Activated gamma-delta T cell treated with anti-CD3 and anti-CD28 coated beads, Interleukin-2, amount 50 U/mL, for 16 hours (primary cell): ENCODE results near the gene AHSG.
"Not testable (repeated sequence)": the region's sequence is repeated elsewhere in the genome, so short reads cannot be mapped to it uniquely, and the experiment has no call there.

ENCODE experiments used
- DNase-seq: peaks from one replicate; pipeline ENCODE4 v3.0.0-alpha.2; 2020; ENCODE audit warnings: low read depth

The AHSG gene, protein sequence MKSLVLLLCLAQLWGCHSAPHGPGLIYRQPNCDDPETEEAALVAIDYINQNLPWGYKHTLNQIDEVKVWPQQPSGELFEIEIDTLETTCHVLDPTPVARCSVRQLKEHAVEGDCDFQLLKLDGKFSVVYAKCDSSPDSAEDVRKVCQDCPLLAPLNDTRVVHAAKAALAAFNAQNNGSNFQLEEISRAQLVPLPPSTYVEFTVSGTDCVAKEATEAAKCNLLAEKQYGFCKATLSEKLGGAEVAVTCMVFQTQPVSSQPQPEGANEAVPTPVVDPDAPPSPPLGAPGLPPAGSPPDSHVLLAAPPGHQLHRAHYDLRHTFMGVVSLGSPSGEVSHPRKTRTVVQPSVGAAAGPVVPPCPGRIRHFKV

GRCh38 chr3:186612721-186613636 lies at the start of gene AHSG:
Gene AHSG, plus strand, starts transcription at chr3:186613060. Its CDS starts 82 bp downstream, at chr3:186613142.
- DNase-seq: no peak

GRCh38 chr3:186564586-186564985 lies 48.3 kb upstream of the AHSG start:
- DNase-seq: no peak

GRCh38 chr3:186566772-186567071 lies 46.1 kb upstream of the AHSG start:
- no peak for DNase-seq

DNA sequence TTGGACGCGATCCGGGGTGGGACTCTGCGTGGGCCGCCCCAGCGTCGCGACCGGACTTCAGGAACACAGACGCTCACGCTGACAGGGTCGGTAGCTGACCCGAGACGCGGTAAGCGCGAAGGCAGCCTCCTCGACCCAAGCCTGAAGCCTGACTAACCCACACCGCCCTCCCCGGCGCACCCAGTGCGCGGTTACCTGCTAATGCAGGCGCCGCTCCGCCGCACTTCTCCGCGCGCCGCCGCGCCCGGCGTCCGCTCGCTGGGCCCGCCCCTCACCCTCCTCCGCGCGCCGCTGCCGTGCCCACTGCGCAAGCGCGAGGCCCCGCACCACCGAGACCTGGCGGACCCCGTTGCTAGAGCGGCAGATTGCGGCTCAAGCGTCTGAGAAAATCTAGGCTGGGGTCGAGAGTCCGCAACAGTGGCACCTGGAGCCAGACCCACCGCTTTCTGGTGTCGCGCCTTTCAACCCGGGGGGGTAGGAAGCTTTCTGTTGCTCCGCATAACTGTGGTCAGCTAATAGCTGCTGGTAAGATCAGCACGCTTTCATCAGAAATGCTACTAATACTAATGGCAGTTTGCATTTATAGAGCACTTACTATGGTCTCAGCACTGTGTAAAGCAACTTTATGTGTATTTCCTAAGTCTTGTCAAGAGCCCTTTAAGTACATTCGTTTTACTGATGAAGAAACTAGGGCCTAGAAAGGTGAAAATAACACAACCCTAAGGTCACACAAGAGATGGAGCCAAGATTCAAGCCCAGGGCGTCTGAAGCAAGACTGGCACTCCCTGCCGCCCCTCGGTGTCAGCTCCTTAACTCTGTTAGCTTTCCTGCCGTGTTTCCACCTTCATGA lies 45.6 kb upstream of the AHSG start, which contains the start of gene TBCCD1:
Gene TBCCD1, minus strand, starts transcription at position 268 of the 850 bp plus-strand sequence. CDS start 3,010 bp downstream, outside the sequence.
- DNase-seq: peak; percentile 91

- not testable (repeated sequence) for DNase-seq
Measured at GRCh38 chr3:186569361-186569760, 43.5 kb upstream of the AHSG start.

DNA sequence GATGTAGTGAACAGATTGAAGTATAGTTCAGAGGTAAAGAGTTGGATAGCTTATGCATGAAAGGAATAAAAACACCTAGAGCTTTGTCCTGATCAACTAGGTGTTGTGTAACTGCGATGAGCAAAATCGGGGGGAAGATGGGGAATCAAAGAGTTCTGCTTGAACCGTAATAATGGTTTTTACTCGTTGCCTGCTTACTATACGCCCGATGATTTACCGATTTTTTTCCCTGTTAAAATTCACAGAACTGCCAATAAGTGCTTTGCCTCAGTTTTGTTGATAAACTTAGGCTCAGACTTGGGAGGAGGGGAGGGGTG lies 43.1 kb upstream of the AHSG start:
- no peak for DNase-seq

GRCh38 chr3:186570096-186570940 lies 42.5 kb upstream of the AHSG start, which contains the start of gene DNAJB11:
Gene DNAJB11, plus strand, starts transcription at chr3:186570720. Its CDS starts 178 bp downstream, at chr3:186570898.
- DNase-seq: peak; percentile 97

DNA sequence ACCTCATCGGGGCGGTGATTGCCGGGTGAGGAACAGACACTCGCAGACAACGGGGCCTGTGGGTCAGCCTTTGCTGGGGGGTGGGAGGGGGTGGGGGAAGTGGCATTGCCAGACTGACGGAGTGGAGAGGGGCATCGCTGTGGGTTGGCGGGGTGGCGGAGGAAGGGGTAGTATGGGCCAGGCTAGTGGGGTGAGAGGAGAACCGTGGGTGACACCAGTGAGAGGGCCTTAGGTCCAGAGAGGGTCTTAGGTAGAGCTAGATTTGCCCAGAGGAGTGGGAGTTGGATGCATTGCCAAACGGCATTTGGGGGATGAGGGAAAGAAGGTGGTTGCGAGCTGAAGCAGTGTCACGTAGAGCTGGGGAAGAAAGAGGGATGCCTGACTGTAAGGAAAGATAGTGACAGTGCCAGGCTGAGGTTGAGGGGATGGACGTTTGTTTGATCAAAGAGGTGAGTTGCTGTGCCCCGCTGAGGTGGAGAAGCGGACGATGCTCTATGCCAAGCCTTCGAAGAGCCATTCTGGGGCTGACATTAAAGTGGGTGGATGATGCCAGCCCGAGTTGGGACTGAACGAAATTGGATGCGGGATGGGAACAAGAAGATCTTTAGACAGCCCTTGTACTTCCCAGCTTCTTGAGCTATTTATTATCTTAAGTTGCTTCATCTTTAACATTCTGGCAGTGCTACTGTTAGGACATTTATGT lies 41.8 kb upstream of the AHSG start:
- DNase-seq: no peak

DNA sequence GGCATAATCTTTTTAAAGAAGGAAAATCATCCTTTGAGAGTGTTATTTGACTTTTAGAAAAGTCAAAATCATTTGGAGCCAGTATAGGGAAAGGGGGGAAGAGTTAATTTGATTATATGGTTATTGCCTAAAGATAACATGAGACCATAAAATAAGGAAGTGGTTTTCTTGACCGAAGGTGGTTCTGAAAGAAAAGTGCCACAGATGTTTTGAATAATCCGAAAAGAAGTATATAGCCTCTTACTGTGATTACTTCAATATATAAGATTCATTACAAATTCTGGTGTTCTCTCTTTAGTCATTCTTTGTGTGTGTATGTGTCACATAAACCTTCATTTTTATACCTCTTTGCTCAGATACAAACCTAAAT lies 41.2 kb upstream of the AHSG start:
- no peak for DNase-seq

GRCh38 chr3:186577521-186577920 lies 35.3 kb upstream of the AHSG start:
- DNase-seq: no peak

GRCh38 chr3:186580785-186581184 lies 32.1 kb upstream of the AHSG start:
- DNase-seq: no peak

DNA sequence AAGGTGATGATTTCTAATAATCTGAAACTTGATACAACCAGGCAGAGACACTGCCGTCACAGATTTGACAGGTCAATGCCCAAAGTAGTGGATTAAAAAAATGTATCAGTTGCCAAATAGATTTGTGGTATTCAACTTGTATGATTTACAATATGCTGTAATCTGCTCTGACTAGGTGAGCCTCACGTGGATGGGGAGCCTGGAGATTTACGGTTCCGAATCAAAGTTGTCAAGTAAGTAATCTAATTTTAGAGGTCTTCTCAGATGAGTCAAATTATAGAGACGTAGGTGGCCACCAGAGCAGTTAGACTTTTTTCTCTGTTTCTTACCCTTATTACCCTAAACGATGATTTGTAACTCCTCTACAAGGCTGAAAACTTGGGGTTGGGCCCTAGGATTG lies 30.3 kb upstream of the AHSG start:
- DNase-seq: no peak

GRCh38 chr3:186583831-186584230 lies 29.0 kb upstream of the AHSG start:
- DNase-seq: no peak

- not testable (repeated sequence) for DNase-seq
Measured at GRCh38 chr3:186586245-186586644, 26.6 kb upstream of the AHSG start.

GRCh38 chr3:186587183-186587582 lies 25.7 kb upstream of the AHSG start:
- DNase-seq: no peak

- no peak for DNase-seq
Measured at GRCh38 chr3:186588632-186589031, 24.2 kb upstream of the AHSG start.

- DNase-seq: no peak
Measured at GRCh38 chr3:186589121-186589520, 23.7 kb upstream of the AHSG start.

DNA sequence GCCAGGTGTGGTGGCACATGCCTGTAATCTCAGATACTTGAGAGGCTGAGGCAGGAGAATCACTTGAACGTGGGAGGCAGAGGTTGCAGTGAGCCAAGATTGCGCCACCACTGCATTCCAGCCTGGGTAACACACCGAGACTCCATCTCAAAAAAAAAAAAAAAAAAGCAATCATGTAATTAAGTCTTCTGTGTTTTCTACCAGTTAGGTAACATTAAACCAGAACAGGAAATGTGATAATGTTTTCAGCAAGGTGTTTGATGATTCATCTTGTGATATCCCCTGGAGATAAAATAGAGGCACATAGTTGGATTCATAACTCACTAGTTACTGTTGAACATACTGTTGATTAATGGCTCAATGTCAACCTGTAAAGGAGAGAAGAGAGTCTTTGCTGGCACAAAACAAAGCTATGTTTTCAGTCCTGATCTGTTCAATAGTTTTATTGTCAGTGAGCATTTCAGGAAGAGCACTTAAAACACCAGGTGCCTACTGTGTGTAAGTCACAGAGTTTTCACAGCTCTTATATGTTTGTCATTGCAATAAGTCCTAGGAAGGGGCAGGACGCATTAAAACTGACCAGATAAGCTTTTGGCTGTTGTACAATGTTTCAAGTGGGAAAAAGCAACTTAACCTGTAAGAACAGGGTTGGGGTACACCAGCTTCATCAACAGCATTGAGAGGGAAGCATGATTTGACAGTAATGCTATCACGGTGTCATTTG lies 22.8 kb upstream of the AHSG start:
- DNase-seq: no peak

GRCh38 chr3:186590580-186591295 lies 22.1 kb upstream of the AHSG start:
- no peak for DNase-seq
